ENCODE measurements around the gene UTP18.
"Not testable (repeated sequence)": the region's sequence is repeated elsewhere in the genome, so short reads cannot be mapped to it uniquely, and the experiment has no call there.

UTP18 gene

GRCh38 chr17:51259564-51260236, 646 bp upstream of the UTP18 start, which contains the start of gene MBTD1:
TSS of gene MBTD1 (minus strand) at chr17:51260049. CDS start at chr17:51225161, 34,888 bp downstream.
- DNase-seq: peak; percentile 92

GRCh38 chr17:51261024-51261963, 948 bp downstream of the UTP18 start:
- no peak for DNase-seq

GRCh38 chr17:51263006-51263405, 2.7 kb downstream of the UTP18 start:
- DNase-seq: no peak

GRCh38 chr17:51264466-51264865, 4.1 kb downstream of the UTP18 start:
- not testable (repeated sequence) for DNase-seq

GRCh38 chr17:51269991-51270390, 9.6 kb downstream of the UTP18 start:
- DNase-seq: no peak

GRCh38 chr17:51270636-51271035, 10.3 kb downstream of the UTP18 start:
- no peak for DNase-seq

- no peak for DNase-seq
Observed at GRCh38 chr17:51272812-51273211, 12.5 kb downstream of the UTP18 start.

- DNase-seq: no peak
Observed at GRCh38 chr17:51275381-51275780, 15.0 kb downstream of the UTP18 start.

- DNase-seq: no peak
Observed at GRCh38 chr17:51279183-51279582, 18.8 kb downstream of the UTP18 start.

GRCh38 chr17:51287412-51287811, 27.1 kb downstream of the UTP18 start:
- DNase-seq: no peak

GRCh38 chr17:51289696-51290111, 29.4 kb downstream of the UTP18 start:
- DNase-seq: no peak

- DNase-seq: not testable (repeated sequence)
Observed at GRCh38 chr17:51294338-51294737, 34.0 kb downstream of the UTP18 start.

GRCh38 chr17:51298508-51299371, 38.4 kb downstream of the UTP18 start:
- peak; percentile 15 for DNase-seq

GRCh38 chr17:51299859-51300258, 39.5 kb downstream of the UTP18 start:
- DNase-seq: no peak

GRCh38 chr17:51305182-51305581, 44.8 kb downstream of the UTP18 start:
- no peak for DNase-seq

- not testable (repeated sequence) for DNase-seq
Observed at GRCh38 chr17:51312003-51312402, 51.7 kb downstream of the UTP18 start.

- no peak for DNase-seq
Observed at GRCh38 chr17:51319186-51319585, 58.8 kb downstream of the UTP18 start.

- no peak for DNase-seq
Observed at GRCh38 chr17:51322390-51323029, 62.2 kb downstream of the UTP18 start.

- DNase-seq: no peak
Observed at GRCh38 chr17:51325471-51325870, 65.1 kb downstream of the UTP18 start.

GRCh38 chr17:51330861-51331503, 70.6 kb downstream of the UTP18 start:
- not testable (repeated sequence) for DNase-seq

GRCh38 chr17:51335006-51335590, 74.8 kb downstream of the UTP18 start:
- DNase-seq: no peak
